HFFc6 (cell line): ENCODE measurements around the gene HOXC5. TPM values are rescaled to one million over a fixed set of nuclear protein-coding genes. Genes with fewer than 3 reads are reported as not detected.

Experiments used
- DNase-seq: peaks from one replicate; pipeline ENCODE4 v3.0.0-alpha.2; 2018
- H3K27ac Mint-ChIP-seq: 2 replicates; pipeline ENCODE4 v1.8.0; 2020; ENCODE audit warnings: mild to moderate bottlenecking, mixed read lengths
- H3K27me3 Mint-ChIP-seq: 2 replicates; pipeline ENCODE4 v1.8.0; 2021; ENCODE audit warnings: mild to moderate bottlenecking, moderate library complexity, mixed read lengths; ENCODE audit not compliant: insufficient read depth
- H3K36me3 Mint-ChIP-seq: 2 replicates; pipeline ENCODE4 v1.8.0; 2021; ENCODE audit warnings: low read depth, mixed read lengths
- H3K4me1 Mint-ChIP-seq: 2 replicates; pipeline ENCODE4 v1.8.0; 2020; ENCODE audit warnings: low read depth, mixed read lengths
- H3K4me3 Mint-ChIP-seq: 2 replicates; pipeline ENCODE4 v1.8.0; 2020; ENCODE audit warnings: mild to moderate bottlenecking, moderate library complexity, mixed read lengths
- H3K9me3 Mint-ChIP-seq: 2 replicates; pipeline ENCODE4 v1.8.0; 2020; ENCODE audit warnings: mild to moderate bottlenecking, mixed read lengths
- long read RNA-seq: library from polyadenylated mRNA; unstranded; transcript quantifications from one replicate; pipeline ENCODE4 v2.0.0, GENCODE V29; 2019
- total RNA-seq, 6 experiments: library from RNA; stranded (reverse); fragmentation: NEBNext Ultra II Directional; extraction: Animal tissue kit (Norgen Biotek cat#: 25700); gene quantifications; 2 replicates in 1 of 6; 3 replicates in 5 of 6; pipeline ENCODE4 v1.2.3, GENCODE V29; 2021
- TF ChIP-seq, protein P1 (sequence below): fragments of 200-600 bp; sonication (generic); IDR thresholded peaks from 2 replicates; pipeline ENCODE4 v1.5.0; 2021; ENCODE audit warnings: antibody characterized with exemption, mild to moderate bottlenecking

The HOXC5 gene
- under 1 TPM in 1 of 6 experiments, not detected in 5; 0.13 TPM for total RNA-seq
- long read RNA-seq: 0 reads

DNA sequence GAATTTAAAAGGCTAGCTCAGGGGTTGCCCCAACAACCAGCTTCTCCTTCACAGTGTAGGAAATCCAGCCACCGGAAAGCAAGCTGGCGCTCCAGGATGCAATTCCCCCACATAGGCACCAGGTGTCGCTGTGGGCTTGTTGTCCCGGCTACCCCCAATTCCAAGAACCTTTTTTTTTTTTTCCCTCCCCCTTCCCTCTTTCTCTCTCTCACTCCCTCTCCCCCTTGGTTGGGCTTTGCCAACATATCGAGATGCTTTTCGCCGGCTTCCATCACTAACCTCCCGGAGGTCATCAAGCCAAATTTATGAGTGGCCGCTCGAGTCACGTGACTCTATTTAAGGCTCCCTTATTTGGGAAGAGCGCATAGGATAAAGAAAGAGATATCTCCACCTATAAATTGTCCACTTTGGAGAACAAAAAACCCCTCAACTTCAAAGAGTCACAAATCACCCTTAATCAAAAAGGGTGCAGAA, at the start of gene HOXC5:
Gene HOXC5 (plus strand): TSS at position 424 of the 474 bp plus-strand sequence. CDS start 73 bp downstream, outside the sequence.
- TF ChIP-seq, protein P1, sequence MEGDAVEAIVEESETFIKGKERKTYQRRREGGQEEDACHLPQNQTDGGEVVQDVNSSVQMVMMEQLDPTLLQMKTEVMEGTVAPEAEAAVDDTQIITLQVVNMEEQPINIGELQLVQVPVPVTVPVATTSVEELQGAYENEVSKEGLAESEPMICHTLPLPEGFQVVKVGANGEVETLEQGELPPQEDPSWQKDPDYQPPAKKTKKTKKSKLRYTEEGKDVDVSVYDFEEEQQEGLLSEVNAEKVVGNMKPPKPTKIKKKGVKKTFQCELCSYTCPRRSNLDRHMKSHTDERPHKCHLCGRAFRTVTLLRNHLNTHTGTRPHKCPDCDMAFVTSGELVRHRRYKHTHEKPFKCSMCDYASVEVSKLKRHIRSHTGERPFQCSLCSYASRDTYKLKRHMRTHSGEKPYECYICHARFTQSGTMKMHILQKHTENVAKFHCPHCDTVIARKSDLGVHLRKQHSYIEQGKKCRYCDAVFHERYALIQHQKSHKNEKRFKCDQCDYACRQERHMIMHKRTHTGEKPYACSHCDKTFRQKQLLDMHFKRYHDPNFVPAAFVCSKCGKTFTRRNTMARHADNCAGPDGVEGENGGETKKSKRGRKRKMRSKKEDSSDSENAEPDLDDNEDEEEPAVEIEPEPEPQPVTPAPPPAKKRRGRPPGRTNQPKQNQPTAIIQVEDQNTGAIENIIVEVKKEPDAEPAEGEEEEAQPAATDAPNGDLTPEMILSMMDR: peak; percentile 99
- Mint-ChIP-seq H3K27ac (no peak within 1 kb of the TSS), H3K36me3 (no peaks in the 10 kb centered on the region), H3K9me3 (peaks cover 5% of the 10 kb centered on the region; the same call in 1 of the 2 replicates), H3K27me3 (peaks cover 59% of the 10 kb centered on the region), H3K4me3 (peak within 1 kb of the TSS; percentile 80), H3K4me1 (peaks cover 9% of the 10 kb centered on the region; the same call in 1 of the 2 replicates)
- DNase-seq: peak; percentile 28

DNA sequence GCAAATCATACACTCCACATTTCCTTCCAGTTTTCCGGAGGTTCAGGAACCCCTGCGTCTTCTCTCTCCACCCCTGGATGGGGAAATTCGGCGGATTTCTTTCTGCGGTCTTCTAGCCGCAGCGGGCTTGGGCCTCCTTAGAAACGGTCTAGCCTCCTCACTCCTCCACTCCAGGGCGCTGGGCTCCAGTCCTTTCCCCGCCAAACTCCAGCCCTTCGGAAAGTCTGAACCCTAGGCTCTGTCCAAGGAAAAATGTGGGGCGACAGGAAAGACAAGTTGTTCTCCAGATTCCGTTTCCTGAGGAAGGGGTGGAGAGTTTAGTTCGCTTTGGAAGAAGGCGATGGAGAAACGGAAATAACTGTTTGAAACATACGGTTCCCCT, 49.3 kb upstream of the HOXC5 start:
- Mint-ChIP-seq H3K27me3 (peaks cover 58% of the 10 kb centered on the region), H3K9me3 (no peaks in the 10 kb centered on the region), H3K4me1 (no peaks in the 10 kb centered on the region), H3K27ac (no peak overlapping the region), H3K4me3 (no peak overlapping the region), H3K36me3 (no peaks in the 10 kb centered on the region)
- TF ChIP-seq, protein P1: no peak
- no peak for DNase-seq

DNA sequence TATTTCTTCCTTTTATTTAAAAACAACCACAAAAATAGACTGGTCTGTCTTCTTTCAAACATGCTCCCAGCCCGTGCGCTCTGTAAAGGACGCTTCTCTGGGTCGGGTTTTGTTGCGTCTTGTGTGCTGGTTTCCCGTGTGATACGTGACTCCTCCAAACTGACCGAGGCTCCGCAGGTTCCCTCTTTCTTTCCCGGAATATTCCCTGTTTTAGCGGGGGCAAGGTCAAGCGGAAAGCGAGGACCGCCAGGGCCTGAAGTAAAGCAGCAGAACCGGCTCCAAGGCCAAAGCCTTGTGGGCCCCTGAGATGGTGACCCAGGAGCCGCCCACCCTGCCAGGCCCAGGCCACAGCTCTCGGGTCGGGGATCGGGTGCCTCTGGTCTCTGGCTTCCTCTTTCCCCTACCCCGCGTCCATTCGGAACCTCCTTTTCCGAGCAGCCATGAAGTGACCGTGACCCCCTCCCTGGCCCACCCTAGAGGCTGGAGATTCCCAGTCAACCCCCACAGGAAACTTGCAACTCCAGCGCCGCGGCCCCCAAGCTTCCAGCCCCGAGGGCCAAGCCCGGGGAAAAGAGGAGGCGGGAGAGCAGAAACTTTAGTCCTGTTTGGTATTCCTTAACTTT, 48.8 kb upstream of the HOXC5 start:
- no peaks in the 10 kb centered on the region for H3K36me3 Mint-ChIP-seq
- peaks cover 58% of the 10 kb centered on the region for H3K27me3 Mint-ChIP-seq
- no peak overlapping the region; the same call in 1 of the 2 replicates for H3K4me3 Mint-ChIP-seq
- no peak for DNase-seq
- peaks cover under 1% of the 10 kb centered on the region; the same call in 1 of the 2 replicates for H3K4me1 Mint-ChIP-seq
- no peaks in the 10 kb centered on the region for H3K9me3 Mint-ChIP-seq
- TF ChIP-seq, protein P1: no peak
- no peak overlapping the region for H3K27ac Mint-ChIP-seq

DNA sequence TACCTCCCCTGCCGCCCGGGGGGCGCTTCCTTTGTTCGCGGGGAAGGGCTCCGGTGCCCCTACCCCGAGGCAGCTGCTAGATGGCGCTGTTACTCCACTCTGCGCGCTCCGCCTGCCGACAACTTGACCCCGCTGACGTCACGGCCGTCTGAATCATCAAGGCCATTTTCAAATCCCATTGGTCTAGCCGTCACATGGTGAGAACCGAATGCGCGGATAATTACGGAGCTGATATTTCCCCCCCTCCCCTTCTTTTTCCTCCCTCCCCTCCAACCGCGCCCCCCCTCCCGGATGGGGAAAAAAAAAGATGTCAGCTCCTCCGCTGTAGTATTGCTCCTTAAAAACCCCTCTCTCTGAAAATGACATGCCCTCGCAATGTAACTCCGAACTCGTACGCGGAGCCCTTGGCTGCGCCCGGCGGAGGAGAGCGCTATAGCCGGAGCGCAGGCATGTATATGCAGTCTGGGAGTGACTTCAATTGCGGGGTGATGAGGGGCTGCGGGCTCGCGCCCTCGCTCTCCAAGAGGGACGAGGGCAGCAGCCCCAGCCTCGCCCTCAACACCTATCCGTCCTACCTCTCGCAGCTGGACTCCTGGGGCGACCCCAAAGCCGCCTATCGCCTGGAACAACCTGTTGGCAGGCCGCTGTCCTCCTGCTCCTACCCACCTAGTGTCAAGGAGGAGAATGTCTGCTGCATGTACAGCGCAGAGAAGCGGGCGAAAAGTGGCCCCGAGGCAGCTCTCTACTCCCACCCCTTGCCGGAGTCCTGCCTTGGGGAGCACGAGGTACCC, 47.8 kb upstream of the HOXC5 start, which contains the start of gene HOXC10:
Gene HOXC10 (plus strand): TSS at position 246 of the 791 bp plus-strand sequence. CDS start 114 bp downstream, at position 360.
- H3K27ac Mint-ChIP-seq: no peak within 1 kb of the TSS

DNA sequence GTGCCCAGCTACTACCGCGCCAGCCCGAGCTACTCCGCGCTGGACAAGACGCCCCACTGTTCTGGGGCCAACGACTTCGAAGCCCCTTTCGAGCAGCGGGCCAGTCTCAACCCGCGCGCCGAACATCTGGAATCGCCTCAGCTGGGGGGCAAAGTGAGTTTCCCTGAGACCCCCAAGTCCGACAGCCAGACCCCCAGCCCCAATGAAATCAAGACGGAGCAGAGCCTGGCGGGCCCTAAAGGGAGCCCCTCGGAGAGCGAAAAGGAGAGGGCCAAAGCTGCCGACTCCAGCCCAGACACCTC, 47.2 kb upstream of the HOXC5 start:
- Mint-ChIP-seq H3K36me3 (no peaks in the 10 kb centered on the region), H3K9me3 (no peaks in the 10 kb centered on the region), H3K27me3 (peaks cover 55% of the 10 kb centered on the region), H3K4me1 (peaks cover 16% of the 10 kb centered on the region), H3K27ac (no peak overlapping the region), H3K4me3 (peak overlapping the region; percentile 74; the same call in 1 of the 2 replicates)
- DNase-seq: no peak
- TF ChIP-seq, protein P1: no peak

More for the DNA sequence above, 47.8 kb upstream of the HOXC5 start, which contains the start of gene HOXC10:
- Mint-ChIP-seq H3K27me3 (peaks cover 58% of the 10 kb centered on the region), H3K4me3 (peak within 1 kb of the TSS; percentile 74; the same call in 1 of the 2 replicates), H3K4me1 (peaks cover 11% of the 10 kb centered on the region), H3K9me3 (no peaks in the 10 kb centered on the region), H3K36me3 (no peaks in the 10 kb centered on the region)
- TF ChIP-seq, protein P1: peak; percentile 74
- DNase-seq: peak; percentile 68
